GM19463 (cell line): ENCODE measurements around the gene LAMA4.

Source experiments
- ATAC-seq: cut with Tn5 transposase; IDR thresholded peaks from one replicate; pipeline ENCODE4 v1.9.1; 2021; ENCODE audit warnings: mild to moderate bottlenecking, moderate library complexity; ENCODE audit not compliant: unreplicated experiment

The LAMA4 gene

GRCh38 chr6:112241820-112242429 is 12.4 kb downstream of the LAMA4 start:
- ATAC-seq = no peak

- ATAC-seq = no peak
Observed at GRCh38 chr6:112237595-112237994, 16.8 kb downstream of the LAMA4 start.

- ATAC-seq = no peak
Observed at GRCh38 chr6:112237066-112237465, 17.3 kb downstream of the LAMA4 start.

- ATAC-seq = no peak
Observed at GRCh38 chr6:112235956-112236355, 18.4 kb downstream of the LAMA4 start.

GRCh38 chr6:112234601-112235000 is 19.8 kb downstream of the LAMA4 start:
- ATAC-seq = no peak

GRCh38 chr6:112233847-112234246 is 20.5 kb downstream of the LAMA4 start:
- ATAC-seq = no peak

GRCh38 chr6:112232845-112233256 is 21.5 kb downstream of the LAMA4 start:
- no peak for ATAC-seq

GRCh38 chr6:112231594-112232060 is 22.7 kb downstream of the LAMA4 start:
- ATAC-seq = no peak

GRCh38 chr6:112231164-112231563 is 23.2 kb downstream of the LAMA4 start:
- ATAC-seq = no peak

- ATAC-seq = no peak
Observed at GRCh38 chr6:112228480-112229332, 25.7 kb downstream of the LAMA4 start.

GRCh38 chr6:112227992-112228391 is 26.4 kb downstream of the LAMA4 start:
- ATAC-seq = no peak

GRCh38 chr6:112227411-112227810 is 27.0 kb downstream of the LAMA4 start:
- ATAC-seq = no peak

GRCh38 chr6:112225691-112226090 is 28.7 kb downstream of the LAMA4 start:
- ATAC-seq = no peak

- ATAC-seq = no peak
Observed at GRCh38 chr6:112224088-112224487, 30.3 kb downstream of the LAMA4 start.

- ATAC-seq = no peak
Observed at GRCh38 chr6:112223070-112223861, 31.1 kb downstream of the LAMA4 start.

- no peak for ATAC-seq
Observed at GRCh38 chr6:112221981-112222852, 32.1 kb downstream of the LAMA4 start.

GRCh38 chr6:112221561-112221960 is 32.8 kb downstream of the LAMA4 start:
- no peak for ATAC-seq

GRCh38 chr6:112218563-112218962 is 35.8 kb downstream of the LAMA4 start:
- no peak for ATAC-seq

- ATAC-seq = no peak
Observed at GRCh38 chr6:112216662-112217551, 37.5 kb downstream of the LAMA4 start.
